SK-N-SH treated with all-trans-retinoic acid at 6 μM for 48 hours (cell line): ENCODE data around the gene ARPC5L.

Source experiments
- ATAC-seq: fragments of 200-7000 bp; cut with Tn5 transposase; 3 replicates; pipeline ENCODE4 v1.9.1; 2020; ENCODE audit warnings: mild to moderate bottlenecking, moderate library complexity
- ARNTL ChIP-seq: fragments of 450-650 bp; formaldehyde crosslinking; IDR thresholded peaks from 2 replicates; pipeline ENCODE4 v1.5.0; 2020; ENCODE audit warnings: low read depth, mild to moderate bottlenecking, moderate library complexity, borderline replicate concordance
- BACH2 ChIP-seq: fragments of 250-450 bp; sonication (Bioruptor Pico); IDR thresholded peaks from 2 replicates; pipeline ENCODE4 v1.9.0; 2021; ENCODE audit warnings: mild to moderate bottlenecking, borderline replicate concordance
- CSDC2 ChIP-seq: fragments of 250-450 bp; sonication (Bioruptor Pico); IDR thresholded peaks from 2 replicates; pipeline ENCODE4 v1.5.0; 2020; ENCODE audit warnings: mild to moderate bottlenecking, moderate library complexity
- ESRRG ChIP-seq: fragments of 250-450 bp; sonication (Bioruptor Pico); IDR thresholded peaks from 2 replicates; pipeline ENCODE4 v1.6.1; 2021; ENCODE audit warnings: mild to moderate bottlenecking
- GLIS3 ChIP-seq: fragments of 250-450 bp; sonication (Bioruptor Pico); IDR thresholded peaks from 2 replicates; pipeline ENCODE4 v1.5.0; 2020; ENCODE audit warnings: mild to moderate bottlenecking, moderate library complexity
- ISL1 ChIP-seq: fragments of 250-450 bp; sonication (Bioruptor Pico); IDR thresholded peaks from 2 replicates; pipeline ENCODE4 v2.1.2; 2022; ENCODE audit warnings: mild to moderate bottlenecking, moderate library complexity
- PATZ1 ChIP-seq: fragments of 250-450 bp; sonication (Bioruptor Pico); IDR thresholded peaks from 2 replicates; pipeline ENCODE4 v1.8.0; 2020; ENCODE audit warnings: mild to moderate bottlenecking, moderate library complexity, borderline replicate concordance
- POU6F1 ChIP-seq: fragments of 250-450 bp; sonication (Bioruptor Pico); IDR thresholded peaks from 2 replicates; pipeline ENCODE4 v1.8.0; 2021; ENCODE audit warnings: low read depth, mild to moderate bottlenecking, moderate library complexity, borderline replicate concordance
- PPARA ChIP-seq: fragments of 250-450 bp; sonication (Bioruptor Pico); IDR thresholded peaks from 2 replicates; pipeline ENCODE4 v1.5.0; 2020; ENCODE audit warnings: mild to moderate bottlenecking, borderline replicate concordance
- RARB ChIP-seq: fragments of 250-450 bp; sonication (Bioruptor Pico); IDR thresholded peaks from 2 replicates; pipeline ENCODE4 v1.8.0; 2021; ENCODE audit warnings: mild to moderate bottlenecking, moderate library complexity
- SNAI2 ChIP-seq: fragments of 250-450 bp; sonication (Bioruptor Pico); IDR thresholded peaks from 2 replicates; pipeline ENCODE4 v1.5.0; 2020; ENCODE audit warnings: mild to moderate bottlenecking, moderate library complexity
- TCF4 ChIP-seq: fragments of 250-450 bp; sonication (Bioruptor Pico); IDR thresholded peaks from 2 replicates; pipeline ENCODE4 v1.8.0; 2021; ENCODE audit warnings: mild to moderate bottlenecking, moderate library complexity, borderline replicate concordance
- TOX ChIP-seq: fragments of 250-450 bp; sonication (Bioruptor Pico); IDR thresholded peaks from 2 replicates; pipeline ENCODE4 v1.8.0; 2021; ENCODE audit warnings: mild to moderate bottlenecking, moderate library complexity, borderline replicate concordance
- ZFP3 ChIP-seq: fragments of 250-450 bp; sonication (Bioruptor Pico); IDR thresholded peaks from 2 replicates; pipeline ENCODE4 v1.5.0; 2020; ENCODE audit warnings: mild to moderate bottlenecking, moderate library complexity
- ZFP30 ChIP-seq: fragments of 450-650 bp; formaldehyde crosslinking; IDR thresholded peaks from 2 replicates; pipeline ENCODE4 v1.5.0; 2022; ENCODE audit warnings: mild to moderate bottlenecking, moderate library complexity
- ZNF565 ChIP-seq: fragments of 450-650 bp; formaldehyde crosslinking; conservative IDR thresholded peaks from 2 replicates; pipeline ENCODE4 v1.5.0; 2020; ENCODE audit warnings: low read depth, mild to moderate bottlenecking, moderate library complexity
- ZNF70 ChIP-seq: fragments of 450-650 bp; formaldehyde crosslinking; IDR thresholded peaks from 2 replicates; pipeline ENCODE4 v1.5.0; 2020; ENCODE audit warnings: mild to moderate bottlenecking, moderate library complexity
- ZNF8 ChIP-seq: fragments of 450-650 bp; formaldehyde crosslinking; IDR thresholded peaks from 2 replicates; pipeline ENCODE4 v1.5.0; 2020; ENCODE audit warnings: mild to moderate bottlenecking, moderate library complexity
- TF ChIP-seq, protein P1 (sequence below): fragments of 250-450 bp; sonication (Bioruptor Pico); IDR thresholded peaks from 2 replicates; pipeline ENCODE4 v1.5.0; 2020; ENCODE audit warnings: mild to moderate bottlenecking, moderate library complexity
- TF ChIP-seq, protein P2 (sequence below): fragments of 250-450 bp; sonication (Bioruptor Pico); IDR thresholded peaks from 2 replicates; pipeline ENCODE4 v1.5.1; 2021; ENCODE audit warnings: mild to moderate bottlenecking, moderate library complexity

Gene ARPC5L

DNA sequence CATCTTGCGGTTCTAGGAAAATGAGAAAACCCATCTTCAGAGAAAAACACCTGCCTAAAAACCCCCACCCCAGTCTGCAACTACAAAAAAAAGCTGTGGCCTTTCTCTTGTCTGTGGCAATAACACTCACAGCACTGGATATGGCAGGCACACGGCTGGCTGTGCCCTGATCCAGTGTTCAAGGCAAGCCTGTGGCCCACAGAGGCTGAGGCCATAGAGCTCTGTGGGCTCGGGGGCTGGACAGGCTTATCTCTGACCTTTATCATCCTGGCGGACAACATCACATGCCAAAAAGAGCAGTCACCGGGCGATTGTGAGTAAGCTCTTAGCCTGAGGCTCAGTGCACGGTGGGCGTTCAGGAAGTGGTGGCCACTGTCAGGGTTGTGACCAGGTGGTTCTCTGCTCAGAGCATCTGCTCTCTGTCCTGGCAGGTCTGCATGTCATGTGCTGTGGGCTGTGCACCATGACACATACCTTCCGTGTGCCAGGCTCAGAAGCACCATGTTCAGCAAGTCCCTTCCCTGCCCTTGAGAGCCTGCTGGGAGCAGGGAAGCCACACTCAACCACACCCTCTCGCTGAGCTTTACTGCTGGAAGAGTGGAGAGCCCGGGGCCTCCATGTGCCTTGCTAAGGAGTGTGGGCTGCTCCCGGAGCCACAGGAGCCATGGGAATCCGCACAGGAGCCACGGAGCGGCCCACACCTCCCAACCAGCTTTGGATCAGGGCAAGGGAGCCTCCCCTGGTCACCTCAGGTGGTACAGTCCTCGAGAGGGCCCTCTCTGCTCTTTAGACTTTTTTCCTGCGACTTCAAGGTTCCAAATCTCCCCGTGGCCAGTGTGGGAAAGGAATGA is 43.3 kb upstream of the ARPC5L start:
- peak; percentile 72 for ATAC-seq
- no peak for TF ChIP-seq SNAI2 (CRISPR knock-in tag)
- no peak for TF ChIP-seq ESRRG
- TF ChIP-seq PPARA (CRISPR knock-in tag), result no peak
- peak; percentile 40; the same call in 1 of the 2 replicates for TF ChIP-seq TCF4 (CRISPR knock-in tag)
- no peak for TF ChIP-seq CSDC2 (CRISPR knock-in tag)
- no peak for TF ChIP-seq ZFP3 (CRISPR knock-in tag)
- no peak for TF ChIP-seq ISL1
- TF ChIP-seq ZFP30 (CRISPR knock-in tag), result no peak
- TF ChIP-seq POU6F1 (CRISPR knock-in tag), result no peak
- TF ChIP-seq TOX (CRISPR knock-in tag), result no peak
- TF ChIP-seq, protein P1, sequence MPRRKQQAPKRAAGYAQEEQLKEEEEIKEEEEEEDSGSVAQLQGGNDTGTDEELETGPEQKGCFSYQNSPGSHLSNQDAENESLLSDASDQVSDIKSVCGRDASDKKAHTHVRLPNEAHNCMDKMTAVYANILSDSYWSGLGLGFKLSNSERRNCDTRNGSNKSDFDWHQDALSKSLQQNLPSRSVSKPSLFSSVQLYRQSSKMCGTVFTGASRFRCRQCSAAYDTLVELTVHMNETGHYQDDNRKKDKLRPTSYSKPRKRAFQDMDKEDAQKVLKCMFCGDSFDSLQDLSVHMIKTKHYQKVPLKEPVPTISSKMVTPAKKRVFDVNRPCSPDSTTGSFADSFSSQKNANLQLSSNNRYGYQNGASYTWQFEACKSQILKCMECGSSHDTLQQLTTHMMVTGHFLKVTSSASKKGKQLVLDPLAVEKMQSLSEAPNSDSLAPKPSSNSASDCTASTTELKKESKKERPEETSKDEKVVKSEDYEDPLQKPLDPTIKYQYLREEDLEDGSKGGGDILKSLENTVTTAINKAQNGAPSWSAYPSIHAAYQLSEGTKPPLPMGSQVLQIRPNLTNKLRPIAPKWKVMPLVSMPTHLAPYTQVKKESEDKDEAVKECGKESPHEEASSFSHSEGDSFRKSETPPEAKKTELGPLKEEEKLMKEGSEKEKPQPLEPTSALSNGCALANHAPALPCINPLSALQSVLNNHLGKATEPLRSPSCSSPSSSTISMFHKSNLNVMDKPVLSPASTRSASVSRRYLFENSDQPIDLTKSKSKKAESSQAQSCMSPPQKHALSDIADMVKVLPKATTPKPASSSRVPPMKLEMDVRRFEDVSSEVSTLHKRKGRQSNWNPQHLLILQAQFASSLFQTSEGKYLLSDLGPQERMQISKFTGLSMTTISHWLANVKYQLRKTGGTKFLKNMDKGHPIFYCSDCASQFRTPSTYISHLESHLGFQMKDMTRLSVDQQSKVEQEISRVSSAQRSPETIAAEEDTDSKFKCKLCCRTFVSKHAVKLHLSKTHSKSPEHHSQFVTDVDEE (CRISPR knock-in tag), result peak; percentile 54; the same call in 1 of the 2 replicates
- TF ChIP-seq GLIS3, result no peak
- TF ChIP-seq BACH2 (CRISPR knock-in tag), result no peak
- no peak for TF ChIP-seq ZNF70 (CRISPR knock-in tag)
- TF ChIP-seq, protein P2, sequence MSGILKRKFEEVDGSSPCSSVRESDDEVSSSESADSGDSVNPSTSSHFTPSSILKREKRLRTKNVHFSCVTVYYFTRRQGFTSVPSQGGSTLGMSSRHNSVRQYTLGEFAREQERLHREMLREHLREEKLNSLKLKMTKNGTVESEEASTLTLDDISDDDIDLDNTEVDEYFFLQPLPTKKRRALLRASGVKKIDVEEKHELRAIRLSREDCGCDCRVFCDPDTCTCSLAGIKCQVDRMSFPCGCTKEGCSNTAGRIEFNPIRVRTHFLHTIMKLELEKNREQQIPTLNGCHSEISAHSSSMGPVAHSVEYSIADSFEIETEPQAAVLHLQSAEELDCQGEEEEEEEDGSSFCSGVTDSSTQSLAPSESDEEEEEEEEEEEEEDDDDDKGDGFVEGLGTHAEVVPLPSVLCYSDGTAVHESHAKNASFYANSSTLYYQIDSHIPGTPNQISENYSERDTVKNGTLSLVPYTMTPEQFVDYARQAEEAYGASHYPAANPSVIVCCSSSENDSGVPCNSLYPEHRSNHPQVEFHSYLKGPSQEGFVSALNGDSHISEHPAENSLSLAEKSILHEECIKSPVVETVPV (CRISPR knock-in tag), result no peak
- TF ChIP-seq RARB (CRISPR knock-in tag), result no peak

DNA sequence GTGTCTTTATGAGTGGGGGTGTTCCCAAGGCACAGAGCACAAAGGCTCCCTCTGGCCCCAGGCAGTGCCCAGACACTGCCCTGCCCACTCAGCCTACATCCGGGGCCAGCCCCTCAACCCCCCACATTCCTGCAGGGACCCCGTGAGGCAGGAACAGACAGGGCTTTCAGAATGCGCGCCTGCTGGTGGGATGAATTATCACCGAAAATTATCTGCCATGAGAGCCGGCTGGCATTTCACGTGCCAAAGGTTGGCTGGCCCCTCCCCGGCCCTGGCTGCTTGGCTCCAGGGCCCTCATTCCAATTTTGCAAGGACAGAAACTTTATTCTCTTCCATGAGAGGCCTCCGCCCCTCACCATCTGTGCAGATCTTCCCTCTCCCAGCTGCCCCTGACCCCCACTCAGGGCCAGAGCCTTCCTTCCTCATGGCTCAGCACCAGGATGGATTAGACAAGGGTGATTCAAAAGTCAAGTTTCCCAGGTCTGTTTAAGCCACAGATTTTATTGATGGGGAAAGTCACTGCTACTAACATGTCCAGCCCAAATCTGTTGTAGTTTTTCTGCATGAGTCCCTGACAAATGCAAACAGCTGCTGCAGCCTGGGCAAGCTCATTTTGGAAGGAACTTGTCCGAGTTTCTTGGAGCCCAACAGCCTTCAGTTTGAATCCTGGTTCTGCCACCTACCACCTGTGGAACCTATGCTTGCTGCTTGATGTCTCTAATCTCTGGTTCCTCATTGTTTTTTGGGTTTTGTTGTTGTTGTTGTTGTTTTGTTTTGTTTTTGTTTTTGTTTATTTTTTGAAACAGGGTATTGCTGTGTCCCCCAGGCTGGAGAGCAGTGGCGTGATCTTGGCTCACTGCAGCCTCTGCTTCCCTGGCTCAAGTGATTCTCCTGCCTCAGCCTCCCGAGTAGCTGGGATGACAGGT is 41.0 kb upstream of the ARPC5L start:
- ATAC-seq, result no peak
- TF ChIP-seq ZFP30 (CRISPR knock-in tag) (no peak), ISL1 (no peak), ARNTL (CRISPR knock-in tag) (no peak), RARB (CRISPR knock-in tag) (no peak), ZNF8 (no peak), TCF4 (CRISPR knock-in tag) (no peak)

GRCh38 chr9:124828489-124829333 is 33.2 kb upstream of the ARPC5L start:
- ATAC-seq, result no peak
- TF ChIP-seq ESRRG (no peak), TCF4 (CRISPR knock-in tag) (no peak), POU6F1 (CRISPR knock-in tag) (no peak), PATZ1 (CRISPR knock-in tag) (no peak), ZNF8 (no peak), ISL1 (no peak), PPARA (CRISPR knock-in tag) (no peak), ARNTL (CRISPR knock-in tag) (no peak), ZNF565 (no peak), TOX (CRISPR knock-in tag) (no peak), ZFP30 (CRISPR knock-in tag) (no peak), RARB (CRISPR knock-in tag) (no peak)
- TF ChIP-seq, protein P1 (CRISPR knock-in tag), result no peak
